ENCODE data around the gene SPDYE2B.
"Not testable (repeated sequence)": the region's sequence is repeated elsewhere in the genome, so short reads cannot be mapped to it uniquely, and the experiment has no call there.

The SPDYE2B gene

DNA sequence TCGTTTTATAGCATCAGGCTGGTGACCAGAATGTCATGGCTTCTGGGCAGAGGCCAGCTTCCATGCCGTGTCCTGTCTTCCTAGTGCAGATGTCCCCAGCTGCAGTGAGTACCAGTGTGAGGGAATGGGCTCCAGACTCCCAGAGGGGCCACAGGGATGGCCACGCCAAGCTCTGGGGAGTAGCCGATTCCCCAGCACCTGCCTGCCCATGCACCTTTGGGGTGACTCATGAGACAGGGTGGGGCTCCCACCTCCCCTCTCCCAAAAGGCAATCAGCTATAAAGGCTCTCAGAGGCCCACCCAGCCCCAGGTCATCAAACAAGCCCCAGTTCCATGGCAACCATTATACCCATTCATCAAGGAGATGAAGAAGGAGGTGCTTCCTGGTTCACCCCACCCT lies at the start of gene SPDYE2B:
Gene SPDYE2B (plus strand): TSS at position 396 of the 400 bp plus-strand sequence. CDS start 2,030 bp downstream, outside the sequence.
- not testable (repeated sequence) for DNase-seq

- DNase-seq: not testable (repeated sequence)
Observed at GRCh38 chr7:102602317-102602716, 47.8 kb upstream of the SPDYE2B start.

- DNase-seq: not testable (repeated sequence)
Observed at GRCh38 chr7:102604431-102605145, 45.5 kb upstream of the SPDYE2B start.

GRCh38 chr7:102606848-102607247 lies 43.3 kb upstream of the SPDYE2B start:
- not testable (repeated sequence) for DNase-seq

- DNase-seq: not testable (repeated sequence)
Observed at GRCh38 chr7:102609734-102610133, 40.4 kb upstream of the SPDYE2B start.

DNA sequence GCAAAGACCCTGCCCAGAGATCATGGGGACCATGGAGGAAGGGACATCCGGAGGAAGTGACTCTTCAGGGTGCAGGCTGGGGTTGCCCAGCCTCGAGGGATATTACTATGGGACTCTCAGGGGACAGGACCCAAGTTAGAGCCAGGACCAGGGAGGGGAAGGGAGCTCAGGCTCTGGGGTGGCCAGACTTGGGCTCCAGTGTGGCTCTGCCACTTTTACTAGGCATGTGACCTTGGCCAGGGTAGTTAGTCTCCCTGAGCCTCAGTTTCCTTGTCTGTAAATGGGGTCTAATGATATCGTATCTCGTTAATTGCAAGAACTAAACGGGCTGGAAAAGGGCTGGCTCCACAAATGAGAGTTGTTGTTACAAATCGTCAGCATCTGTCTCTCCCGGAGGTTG lies 39.7 kb upstream of the SPDYE2B start:
- not testable (repeated sequence) for DNase-seq

GRCh38 chr7:102611013-102611674 lies 39.0 kb upstream of the SPDYE2B start:
- not testable (repeated sequence) for DNase-seq

DNA sequence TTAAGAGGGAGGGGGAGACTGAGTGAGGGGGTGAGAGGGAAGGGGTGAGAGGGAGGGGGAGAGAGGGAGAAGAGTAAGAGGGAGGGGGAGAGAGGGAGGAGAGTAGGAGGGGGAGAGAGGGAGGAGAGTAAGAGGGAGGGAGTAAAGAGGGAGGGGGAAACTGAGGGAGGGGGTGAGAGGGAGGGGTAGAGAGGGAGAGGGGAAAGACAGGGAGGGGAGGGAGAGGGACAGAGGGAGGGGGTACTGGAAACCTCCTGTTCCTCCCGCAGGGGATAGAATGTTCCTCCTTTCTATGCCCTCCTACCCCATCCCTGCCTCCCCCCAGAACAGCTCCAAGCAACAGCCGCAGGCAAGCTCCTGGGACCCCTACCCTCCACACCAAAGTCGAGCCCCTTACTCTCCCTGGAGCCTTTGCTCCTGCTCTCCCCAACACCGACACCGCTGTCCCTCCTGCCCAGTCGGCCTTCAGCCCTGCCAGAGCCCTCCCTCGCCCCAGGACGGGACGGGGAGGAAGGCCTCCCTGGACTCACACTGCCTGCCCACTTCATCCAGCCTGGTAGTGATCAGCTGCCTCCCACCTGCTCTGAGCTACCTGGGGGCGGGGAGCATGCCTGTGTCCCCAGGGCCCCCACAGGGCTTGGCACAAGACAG lies 38.3 kb upstream of the SPDYE2B start:
- not testable (repeated sequence) for DNase-seq

- not testable (repeated sequence) for DNase-seq
Observed at GRCh38 chr7:102613575-102614345, 36.4 kb upstream of the SPDYE2B start.

GRCh38 chr7:102614346-102614697 lies 35.8 kb upstream of the SPDYE2B start:
- DNase-seq: not testable (repeated sequence)

DNA sequence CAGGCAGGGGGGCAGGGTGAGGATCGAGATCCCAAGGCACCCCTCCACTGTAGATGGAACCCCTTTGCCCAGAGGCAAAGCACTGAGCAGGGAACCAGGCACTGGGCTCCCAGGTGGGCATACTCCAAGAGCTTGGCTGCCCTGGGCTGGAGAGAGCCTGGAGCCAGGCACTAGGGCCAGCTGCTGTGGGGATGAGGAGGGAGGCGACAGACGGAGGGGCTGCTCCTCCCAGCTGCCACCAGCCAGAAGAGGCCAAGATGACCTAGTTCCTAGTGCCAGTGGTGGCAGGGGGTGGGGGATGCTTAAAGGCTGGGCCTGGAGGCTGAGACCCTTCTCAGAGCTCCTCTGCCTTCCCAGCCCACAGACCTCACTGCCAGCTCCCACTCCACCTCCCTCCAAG lies 35.2 kb upstream of the SPDYE2B start:
- DNase-seq: not testable (repeated sequence)

- not testable (repeated sequence) for DNase-seq
Observed at GRCh38 chr7:102615930-102616329, 34.2 kb upstream of the SPDYE2B start.

GRCh38 chr7:102616507-102617125 lies 33.5 kb upstream of the SPDYE2B start, which contains the start of gene RASA4:
RASA4 (minus strand) TSS chr7:102616756; CDS start chr7:102616689, 67 bp downstream.
- DNase-seq: not testable (repeated sequence)

GRCh38 chr7:102618122-102618521 lies 32.0 kb upstream of the SPDYE2B start:
- not testable (repeated sequence) for DNase-seq

DNA sequence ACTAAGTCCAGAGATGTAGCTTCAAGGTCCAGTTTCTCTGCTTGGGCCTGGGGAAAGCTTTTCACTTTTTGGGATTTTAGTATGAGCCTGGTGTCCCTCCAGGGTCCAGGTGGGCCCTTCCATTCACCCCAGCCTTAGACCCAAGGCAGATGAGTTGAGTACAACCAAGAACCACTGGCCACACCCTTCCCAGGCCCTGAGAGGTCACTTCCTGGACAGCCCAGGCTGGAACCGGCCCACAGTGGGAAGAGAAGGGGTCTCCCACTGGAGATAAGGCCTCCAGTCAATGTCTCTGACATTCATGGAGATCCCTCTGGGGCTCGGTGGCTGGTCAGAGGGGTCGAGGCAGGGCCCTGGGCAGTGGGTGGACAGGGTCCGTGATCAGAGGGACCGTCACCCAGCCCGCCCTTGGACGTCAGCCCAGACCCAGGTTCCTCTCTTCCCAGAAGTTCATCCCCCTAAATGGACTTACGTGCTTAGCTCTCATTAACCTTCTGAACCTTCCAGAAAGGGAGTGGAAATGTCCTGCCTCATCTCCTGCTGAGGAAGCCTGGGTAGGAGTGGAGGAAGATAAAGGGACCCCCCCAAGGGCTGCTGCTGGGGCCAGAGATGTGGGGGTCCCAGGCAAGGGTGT lies 22.7 kb upstream of the SPDYE2B start:
- DNase-seq: not testable (repeated sequence)

GRCh38 chr7:102630622-102631021 lies 19.5 kb upstream of the SPDYE2B start:
- not testable (repeated sequence) for DNase-seq

- not testable (repeated sequence) for DNase-seq
Observed at GRCh38 chr7:102634299-102634698, 15.8 kb upstream of the SPDYE2B start.

DNA sequence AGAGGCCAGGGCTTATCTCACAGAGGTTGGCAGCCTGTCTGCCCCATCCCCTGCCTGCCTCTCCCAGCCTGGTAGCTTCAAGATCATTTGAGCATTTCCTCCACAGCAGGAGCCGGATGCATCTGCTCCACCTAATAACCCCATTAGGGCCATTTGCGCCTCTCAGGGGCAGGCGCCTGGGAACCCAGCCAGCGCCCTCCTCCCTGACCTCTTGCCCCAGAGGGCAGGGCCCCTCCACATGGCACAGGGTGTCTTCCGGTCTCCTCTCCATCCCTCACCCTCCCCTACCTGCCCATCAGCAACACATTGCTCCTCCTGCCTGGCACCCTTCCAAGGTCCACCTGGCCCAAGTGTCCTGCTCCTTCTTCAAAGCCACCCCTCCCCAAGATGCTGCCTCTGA lies 14.8 kb upstream of the SPDYE2B start:
- not testable (repeated sequence) for DNase-seq

DNA sequence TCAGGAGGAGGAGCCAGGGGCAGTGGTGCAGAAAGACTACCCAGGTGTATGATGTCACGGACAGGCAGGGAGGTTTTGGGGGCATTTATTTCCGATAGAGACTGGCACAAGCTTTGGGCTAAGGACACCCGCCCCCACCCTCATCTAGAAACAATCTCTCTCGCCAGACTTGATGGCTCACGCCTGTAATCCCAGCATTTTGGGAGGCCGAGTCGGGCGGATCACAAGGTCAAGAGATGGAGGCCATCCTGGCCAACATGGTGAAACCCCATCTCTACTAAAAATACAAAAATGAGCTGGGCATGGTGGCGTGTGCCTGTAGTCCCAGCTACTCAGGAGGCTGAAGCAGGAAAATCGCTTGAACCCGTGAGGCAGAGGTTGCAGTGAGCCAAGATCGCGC lies 13.2 kb upstream of the SPDYE2B start:
- not testable (repeated sequence) for DNase-seq

DNA sequence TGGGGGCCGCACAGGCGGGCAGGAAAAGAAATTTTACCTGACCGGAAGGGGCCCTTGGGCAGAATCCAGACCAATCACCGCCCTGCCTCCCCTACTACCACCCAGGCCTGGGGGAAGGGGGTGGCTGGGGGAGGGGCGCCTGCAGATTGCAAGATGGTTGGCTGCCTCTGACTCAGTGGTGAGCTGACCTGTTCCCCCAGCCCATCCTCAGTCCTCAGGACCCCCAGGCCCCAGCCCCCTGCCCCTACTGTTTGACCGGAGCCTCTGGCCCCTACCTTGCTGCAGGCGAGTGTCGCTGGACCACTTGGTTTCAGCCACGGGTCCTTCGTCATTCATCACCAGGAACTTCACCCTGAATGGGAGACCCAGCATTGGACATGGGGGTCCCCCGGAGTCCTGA lies 11.3 kb upstream of the SPDYE2B start:
- not testable (repeated sequence) for DNase-seq

DNA sequence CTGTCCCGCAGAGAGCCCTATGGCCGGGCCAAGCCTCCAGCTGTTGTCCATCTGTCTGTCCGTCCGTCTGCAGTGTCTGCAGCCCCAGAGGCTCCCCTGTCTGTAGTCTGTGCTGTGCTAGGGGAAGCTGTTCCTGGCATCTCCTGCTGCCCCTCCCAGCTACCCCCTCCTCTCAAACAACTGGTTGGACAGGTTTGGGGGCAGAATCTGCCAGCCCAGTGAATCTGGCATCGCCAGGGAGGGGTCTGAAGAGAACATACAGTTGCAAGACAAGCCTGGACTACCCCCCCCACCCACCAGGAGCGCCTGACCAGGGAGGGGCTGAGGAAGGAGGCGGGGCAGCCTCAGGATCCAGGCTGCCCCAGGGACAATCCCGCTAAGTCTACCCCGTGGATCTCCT lies 7.4 kb upstream of the SPDYE2B start, which contains the start of gene UPK3BL1:
Gene UPK3BL1 (minus strand): TSS at position 101 of the 400 bp plus-strand sequence. CDS start 50 bp downstream, at position 51.
- DNase-seq: not testable (repeated sequence)

GRCh38 chr7:102643404-102643803 lies 6.7 kb upstream of the SPDYE2B start:
- DNase-seq: not testable (repeated sequence)
